ENCODE results near the gene TOMT.
"Not testable (repeated sequence)": the region's sequence is repeated elsewhere in the genome, so short reads cannot be mapped to it uniquely, and the experiment has no call there.

TOMT gene

GRCh38 chr11:72135891-72136683 lies 30.4 kb downstream of the TOMT start:
- TF ChIP-seq, protein P1, sequence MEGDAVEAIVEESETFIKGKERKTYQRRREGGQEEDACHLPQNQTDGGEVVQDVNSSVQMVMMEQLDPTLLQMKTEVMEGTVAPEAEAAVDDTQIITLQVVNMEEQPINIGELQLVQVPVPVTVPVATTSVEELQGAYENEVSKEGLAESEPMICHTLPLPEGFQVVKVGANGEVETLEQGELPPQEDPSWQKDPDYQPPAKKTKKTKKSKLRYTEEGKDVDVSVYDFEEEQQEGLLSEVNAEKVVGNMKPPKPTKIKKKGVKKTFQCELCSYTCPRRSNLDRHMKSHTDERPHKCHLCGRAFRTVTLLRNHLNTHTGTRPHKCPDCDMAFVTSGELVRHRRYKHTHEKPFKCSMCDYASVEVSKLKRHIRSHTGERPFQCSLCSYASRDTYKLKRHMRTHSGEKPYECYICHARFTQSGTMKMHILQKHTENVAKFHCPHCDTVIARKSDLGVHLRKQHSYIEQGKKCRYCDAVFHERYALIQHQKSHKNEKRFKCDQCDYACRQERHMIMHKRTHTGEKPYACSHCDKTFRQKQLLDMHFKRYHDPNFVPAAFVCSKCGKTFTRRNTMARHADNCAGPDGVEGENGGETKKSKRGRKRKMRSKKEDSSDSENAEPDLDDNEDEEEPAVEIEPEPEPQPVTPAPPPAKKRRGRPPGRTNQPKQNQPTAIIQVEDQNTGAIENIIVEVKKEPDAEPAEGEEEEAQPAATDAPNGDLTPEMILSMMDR (IDR thresholded peaks at IDR 0.05; ENCODE audit: low read depth, low read length, missing control alignments) = no peak
- no peak for DNase-seq (ENCODE audit: low read depth)
- H3K4me3 ChIP-seq (ENCODE audit: low read depth, low read length) = no peak overlapping the region

DNA sequence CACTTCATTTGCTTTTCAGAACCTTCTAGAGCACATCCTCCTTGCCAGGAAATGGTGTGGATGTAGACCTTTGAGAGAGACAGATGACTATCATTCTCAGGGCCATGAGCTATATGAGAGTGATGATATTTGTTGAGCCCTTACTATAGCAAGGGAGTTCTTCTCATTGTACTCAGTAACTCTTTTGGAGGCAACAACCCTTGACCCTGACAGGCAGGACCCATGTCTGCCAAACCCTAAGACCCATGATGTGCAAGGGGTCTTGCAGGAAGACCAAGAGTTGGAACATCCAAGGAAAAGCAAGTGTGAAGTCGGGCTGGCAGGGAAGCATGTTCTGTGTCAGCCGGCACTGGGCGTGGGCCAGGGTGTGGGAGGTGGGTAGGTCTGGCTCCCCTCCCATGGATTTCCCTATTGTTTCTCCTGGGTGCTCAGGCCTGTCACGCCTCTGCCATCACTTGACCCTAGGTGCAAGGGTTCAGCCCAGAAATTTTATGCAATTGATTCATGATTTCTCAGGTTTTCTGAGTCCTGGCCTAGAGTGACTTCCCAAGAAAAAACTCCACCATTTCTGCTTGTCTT lies 31.0 kb downstream of the TOMT start:
- DNase-seq (ENCODE audit: low read depth) = no peak
- H3K4me3 ChIP-seq (ENCODE audit: low read depth, low read length) = no peak overlapping the region
- TF ChIP-seq, protein P1 (IDR thresholded peaks at IDR 0.05; ENCODE audit: low read depth, low read length, missing control alignments) = no peak

GRCh38 chr11:72138821-72139390 lies 33.2 kb downstream of the TOMT start:
- H3K4me3 ChIP-seq (ENCODE audit: low read depth, low read length) = no peak overlapping the region
- TF ChIP-seq, protein P1 (IDR thresholded peaks at IDR 0.05; ENCODE audit: low read depth, low read length, missing control alignments) = no peak
- DNase-seq (ENCODE audit: low read depth) = no peak

DNA sequence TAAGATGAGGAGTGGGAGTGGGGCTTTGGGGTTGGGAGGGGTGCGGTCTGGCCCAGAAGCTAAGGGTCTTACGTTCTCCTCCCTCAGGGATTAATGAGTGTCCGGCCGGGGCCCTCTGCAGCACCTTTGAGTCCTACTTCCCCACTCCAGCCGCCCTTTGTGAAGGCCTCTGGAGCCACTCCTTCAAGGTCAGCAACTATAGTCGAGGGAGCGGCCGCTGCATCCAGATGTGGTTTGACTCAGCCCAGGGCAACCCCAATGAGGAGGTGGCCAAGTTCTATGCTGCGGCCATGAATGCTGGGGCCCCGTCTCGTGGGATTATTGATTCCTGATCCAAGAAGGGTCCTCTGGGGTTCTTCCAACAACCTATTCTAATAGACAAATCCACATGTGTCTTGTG lies 33.8 kb downstream of the TOMT start:
- H3K4me3 ChIP-seq (ENCODE audit: low read depth, low read length) = no peak overlapping the region
- no peak for DNase-seq (ENCODE audit: low read depth)
- TF ChIP-seq, protein P1 (IDR thresholded peaks at IDR 0.05; ENCODE audit: low read depth, low read length, missing control alignments) = no peak

- TF ChIP-seq, protein P1 (IDR thresholded peaks at IDR 0.05; ENCODE audit: low read depth, low read length, missing control alignments) = no peak
- no peak for DNase-seq (ENCODE audit: low read depth)
- no peak overlapping the region for H3K4me3 ChIP-seq (ENCODE audit: low read depth, low read length)
These were observed 34.9 kb downstream of the TOMT start for GRCh38 chr11:72140661-72141060.

DNA sequence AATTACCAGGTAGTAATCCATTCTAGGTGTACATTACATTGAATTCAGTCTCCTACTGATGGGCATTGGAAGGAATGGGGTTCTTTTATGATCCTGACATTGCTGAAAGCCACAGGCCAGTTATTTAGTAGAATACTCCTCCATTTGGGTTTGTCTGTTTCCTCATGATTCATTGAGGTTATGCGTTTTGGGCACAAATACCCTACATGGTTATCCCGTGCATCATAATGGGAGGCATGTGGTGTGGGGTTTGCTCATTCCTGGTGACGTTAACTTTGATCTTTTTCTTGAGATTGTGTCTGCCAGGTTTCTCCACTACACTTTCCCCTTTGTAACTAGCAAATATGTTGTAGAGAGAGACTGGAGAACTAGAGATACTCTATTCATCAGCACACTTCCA lies 35.3 kb downstream of the TOMT start:
- TF ChIP-seq, protein P1 (IDR thresholded peaks at IDR 0.05; ENCODE audit: low read depth, low read length, missing control alignments) = no peak
- no peak for DNase-seq (ENCODE audit: low read depth)
- no peak overlapping the region for H3K4me3 ChIP-seq (ENCODE audit: low read depth, low read length)

- H3K4me3 ChIP-seq (ENCODE audit: low read depth, low read length); DNase-seq (ENCODE audit: low read depth): not testable (repeated sequence)
These were observed 36.4 kb downstream of the TOMT start for GRCh38 chr11:72142086-72142485.

- DNase-seq (ENCODE audit: low read depth); H3K4me3 ChIP-seq (ENCODE audit: low read depth, low read length): not testable (repeated sequence)
These were observed 36.8 kb downstream of the TOMT start for GRCh38 chr11:72142543-72142942.

Measured in GM12864 (cell line).